Adrenal gland (tissue), 12 donors: ENCODE measurements around the gene AP3M1. TPM values are rescaled to one million over a fixed set of nuclear protein-coding genes. Genes with fewer than 3 reads are reported as not detected.

Experiments used
- DNase-seq, 7 donors: peaks; one replicate each; pipeline ENCODE4 v3.0.0-alpha.2; 2019 to 2020
- H3K27ac ChIP-seq, 5 donors: fragments of 200-600 bp; sonication (generic) in 4 of 5; 1 replicate in 3 of 5; 2 replicates in 2 of 5; pipeline versions ENCODE4 v1.5.1 to v1.8.0; 2016 to 2020; ENCODE audit warnings: mild to moderate bottlenecking in 1 of 5
- H3K27me3 ChIP-seq: fragments of 200-600 bp; 2 replicates; pipeline ENCODE4 v1.8.0; 2021
- H3K36me3 ChIP-seq, 2 donors: fragments of 200-600 bp; replicated peaks in 1 of 2; 1 replicate in 1 of 2; 2 replicates in 1 of 2; pipeline versions ENCODE4 v1.5.1 to v1.8.0; 2018 to 2022
- H3K4me1 ChIP-seq, 2 donors: fragments of 200-600 bp; replicated peaks in 1 of 2; 1 replicate in 1 of 2; 2 replicates in 1 of 2; pipeline versions ENCODE4 v1.5.1 to v1.8.0; 2018 to 2021
- H3K4me3 ChIP-seq, 4 donors: fragments of 200-600 bp; sonication (generic) in 3 of 4; one replicate each; pipeline ENCODE4 v1.5.1; 2016 to 2018
- H3K9me3 ChIP-seq, 3 donors: fragments of 200-600 bp; sonication (generic) in 1 of 3; replicated peaks in 1 of 3; 1 replicate in 2 of 3; 2 replicates in 1 of 3; pipeline versions ENCODE4 v1.5.1 to v1.8.0; 2016 to 2021
- CTCF ChIP-seq, 6 experiments: fragments of 450-650 bp in 4 of 6; fragments of 200-600 bp in 2 of 6; sonication (generic) in 1 of 6; IDR thresholded peaks; 1 replicate in 5 of 6; 2 replicates in 1 of 6; pipeline versions ENCODE4 v1.5.1 to v1.8.0; 2016 to 2021; ENCODE audit warnings: antibody characterized with exemption in 6 of 6, mild to moderate bottlenecking in 2 of 6, moderate library complexity in 1 of 6
- POLR2A ChIP-seq, 2 donors: fragments of 450-650 bp; IDR thresholded peaks; one replicate each; pipeline ENCODE4 v1.6.1; 2017; ENCODE audit warnings: antibody characterized with exemption in 2 of 2, mild to moderate bottlenecking in 2 of 2, moderate library complexity in 1 of 2
- WGBS, 4 donors: extraction: QIAGEN DNeasy Blood & Tissue Kit in 2 of 4; methylation state at CpG; one replicate each; pipeline versions ENCODE4 v1.1.5 to v1.1.7; 2013 to 2017; 5-methylcytosine and 5-hydroxymethylcytosine counted together
- intact Hi-C, 2 donors: fragments of 100-400 bp; cut with DNase I; formaldehyde crosslinking; loops; one replicate each; pipeline versions ENCODE4 v1.14.1 to v1.15.0; 2022 to 2023
- polyA plus RNA-seq, 3 donors: library from polyadenylated mRNA; stranded (reverse); fragments of 200-250 nt in 2 of 3; fragments of 350-450 nt in 1 of 3; fragmentation: Illumina TruSeq in 1 of 3; extraction: RNeasy Lipid Tissue Mini Kit (QIAGEN cat#74804) in 1 of 3; gene quantifications; one replicate each; pipeline ENCODE4 v1.2.3, GENCODE V29; 2013 to 2014
- total RNA-seq, 9 donors: library from RNA; depleted of rRNA in 4 of 9; stranded (reverse); fragments of >200 nt in 4 of 9; fragments of 120-200 nt in 1 of 9; fragmentation: NEBNext Ultra II Directional in 1 of 9; extraction: Animal tissue kit (Norgen Biotek cat#: 25700) in 1 of 9; gene quantifications; one replicate each; pipeline versions ENCODE4 v1.1.0 to v1.2.4, GENCODE V29; 2013 to 2023
- donor health status: healthy with polysubstance abuse.
- donor health status: Bipolar disorder and iron deficiency.
- donor health status: DM: yes; HTN: yes; CAD: no.
- donor health status: DM: no; HTN: no; CAD: no.
- donor health status: DM: no; HTN: no; CAD: no.
- donor health status: DM: yes; HTN: yes; CAD: no.

The AP3M1 gene
- total and polyA plus RNA-seq, 12 donors, result 6.1 to 79.7 (median 38.0) TPM

GRCh38 chr10:74176380-74177139 lies 25.9 kb upstream of the AP3M1 start:
- peak overlapping the region; percentile 41 to 92 (median 87) for H3K27ac ChIP-seq
- DNase-seq, result peak; percentile 94 to 99 (median 98)
- intact Hi-C loops, result loop anchor here in 1 of 2 donors (2.0 kb wide), 1 partner anchor 26 kb away; the partner anchor contains the start of genes ADK and AP3M1
- no peaks in the 10 kb centered on the region for H3K9me3 ChIP-seq
- no peaks in the 10 kb centered on the region for H3K36me3 ChIP-seq
- H3K27me3 ChIP-seq, result no peaks in the 10 kb centered on the region
- WGBS, 4 donors, result 0 to 1% (median 0%) methylated on average over 3 to 72 of the region's 72 CpGs
- peaks cover 0 to 4% of the 10 kb centered on the region in 2 donors for H3K4me1 ChIP-seq
- H3K4me3 ChIP-seq, result peak overlapping the region; percentile 2 to 80 (median 60)
- TF ChIP-seq CTCF (IDR thresholded peaks at IDR 0.05) (no peak), POLR2A (IDR thresholded peaks at IDR 0.05) (peak; percentile 66 to 95)

- intact Hi-C loops, result loop anchor here in 1 of 2 donors (2.0 kb wide), 1 partner anchor 25 kb away; the partner anchor contains the start of genes ADK and AP3M1
- H3K27ac ChIP-seq, result peak overlapping the region; percentile 41 to 92 (median 87)
- 21 to 23% (median 22%) methylated on average over 10 of the region's 10 CpGs for WGBS, 4 donors
- no peaks in the 10 kb centered on the region for H3K9me3 ChIP-seq
- H3K36me3 ChIP-seq, result no peaks in the 10 kb centered on the region
- peaks cover 0 to 4% of the 10 kb centered on the region in 2 donors for H3K4me1 ChIP-seq
- TF ChIP-seq POLR2A (IDR thresholded peaks at IDR 0.05), result no peak
- no peak for TF ChIP-seq CTCF (IDR thresholded peaks at IDR 0.05)
- peak overlapping the region; percentile 2 to 80 (median 60) for H3K4me3 ChIP-seq
- no peak for DNase-seq
- no peaks in the 10 kb centered on the region for H3K27me3 ChIP-seq
Measured at GRCh38 chr10:74175510-74176379, 25.1 kb upstream of the AP3M1 start.

- WGBS, 4 donors, result 43 to 85% (median 64%) methylated on average over 3 of the region's 3 CpGs
- no peak overlapping the region for H3K27ac ChIP-seq
- no peaks in the 10 kb centered on the region for H3K27me3 ChIP-seq
- TF ChIP-seq POLR2A (IDR thresholded peaks at IDR 0.05), result no peak
- no peaks in the 10 kb centered on the region for H3K36me3 ChIP-seq
- intact Hi-C loops, result no loop called here
- no peak overlapping the region for H3K4me3 ChIP-seq
- no peak for DNase-seq
- peaks cover 0 to 4% of the 10 kb centered on the region in 2 donors for H3K4me1 ChIP-seq
- H3K9me3 ChIP-seq, result no peaks in the 10 kb centered on the region
Measured at GRCh38 chr10:74174521-74174920, 23.9 kb upstream of the AP3M1 start.

- H3K36me3 ChIP-seq, result no peaks in the 10 kb centered on the region
- TF ChIP-seq CTCF (IDR thresholded peaks at IDR 0.05) (no peak), POLR2A (IDR thresholded peaks at IDR 0.05) (no peak)
- 92 to 100% (median 96%) methylated on average over 2 of the region's 2 CpGs for WGBS, 4 donors
- no peak for DNase-seq
- no peak overlapping the region for H3K4me3 ChIP-seq
- intact Hi-C loops, result no loop called here
- no peaks in the 10 kb centered on the region for H3K9me3 ChIP-seq
- no peak overlapping the region for H3K27ac ChIP-seq
- no peaks in the 10 kb centered on the region for H3K27me3 ChIP-seq
- H3K4me1 ChIP-seq, result peaks cover 0 to 4% of the 10 kb centered on the region in 2 donors
Measured at GRCh38 chr10:74171625-74172024, 21.0 kb upstream of the AP3M1 start.
